Astrocyte of the spinal cord (primary cell): ENCODE results near the gene SH2D7.

ENCODE experiments used
- DNase-seq: peaks from one replicate; pipeline ENCODE4 v3.0.0; 2011; ENCODE audit warnings: low read depth, low spot score
- H3K4me3 ChIP-seq: 2 replicates; pipeline ENCODE4 v1.5.1; 2011; ENCODE audit warnings: low read depth, mild to moderate bottlenecking, low read length, moderate library complexity
- in situ Hi-C: cut with HindIII; loops from 2 replicates; pipeline ENCODE4 v1.10.0; 2017; ENCODE audit warnings: low sequenced_read_pairs
- TF ChIP-seq, protein P1 (sequence below): IDR thresholded peaks from 2 replicates; pipeline ENCODE4 v1.5.1; 2012; ENCODE audit warnings: low read depth, mild to moderate bottlenecking, low read length, inconsistent platforms

SH2D7 gene

DNA sequence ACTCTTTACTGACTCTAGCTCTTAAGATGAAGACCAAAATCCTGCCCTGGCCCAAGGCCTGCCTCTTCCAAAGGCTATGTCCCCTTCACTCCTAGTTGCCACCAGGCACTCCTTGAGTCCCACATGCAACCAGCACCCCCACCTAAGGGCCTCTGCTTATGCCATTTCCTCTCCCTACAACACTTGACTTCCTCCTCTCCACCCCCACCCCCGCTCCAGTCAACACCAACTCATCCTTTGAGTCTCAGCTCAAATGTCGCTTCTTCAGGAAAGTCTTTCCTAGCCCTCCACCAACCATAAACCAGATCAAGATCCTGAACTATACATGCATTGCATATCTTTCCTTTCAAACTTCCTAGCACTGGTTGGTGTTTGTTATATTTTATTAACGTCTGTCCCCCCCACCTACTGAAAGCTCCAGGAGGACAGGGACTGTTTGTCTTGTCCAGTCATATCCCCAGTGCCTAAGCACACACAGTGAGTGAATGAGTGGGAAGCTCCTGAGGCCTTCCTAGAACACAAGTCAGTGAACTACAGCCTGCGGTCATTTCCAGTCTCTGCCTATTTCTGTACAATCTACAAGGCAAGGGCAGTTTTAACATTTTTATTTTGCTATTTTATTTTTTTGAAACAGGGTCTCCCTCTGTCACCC is 22.2 kb upstream of the SH2D7 start:
- in situ Hi-C loops = no loop called here
- TF ChIP-seq, protein P1, sequence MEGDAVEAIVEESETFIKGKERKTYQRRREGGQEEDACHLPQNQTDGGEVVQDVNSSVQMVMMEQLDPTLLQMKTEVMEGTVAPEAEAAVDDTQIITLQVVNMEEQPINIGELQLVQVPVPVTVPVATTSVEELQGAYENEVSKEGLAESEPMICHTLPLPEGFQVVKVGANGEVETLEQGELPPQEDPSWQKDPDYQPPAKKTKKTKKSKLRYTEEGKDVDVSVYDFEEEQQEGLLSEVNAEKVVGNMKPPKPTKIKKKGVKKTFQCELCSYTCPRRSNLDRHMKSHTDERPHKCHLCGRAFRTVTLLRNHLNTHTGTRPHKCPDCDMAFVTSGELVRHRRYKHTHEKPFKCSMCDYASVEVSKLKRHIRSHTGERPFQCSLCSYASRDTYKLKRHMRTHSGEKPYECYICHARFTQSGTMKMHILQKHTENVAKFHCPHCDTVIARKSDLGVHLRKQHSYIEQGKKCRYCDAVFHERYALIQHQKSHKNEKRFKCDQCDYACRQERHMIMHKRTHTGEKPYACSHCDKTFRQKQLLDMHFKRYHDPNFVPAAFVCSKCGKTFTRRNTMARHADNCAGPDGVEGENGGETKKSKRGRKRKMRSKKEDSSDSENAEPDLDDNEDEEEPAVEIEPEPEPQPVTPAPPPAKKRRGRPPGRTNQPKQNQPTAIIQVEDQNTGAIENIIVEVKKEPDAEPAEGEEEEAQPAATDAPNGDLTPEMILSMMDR = no peak
- no peak overlapping the region for H3K4me3 ChIP-seq
- no peak for DNase-seq

DNA sequence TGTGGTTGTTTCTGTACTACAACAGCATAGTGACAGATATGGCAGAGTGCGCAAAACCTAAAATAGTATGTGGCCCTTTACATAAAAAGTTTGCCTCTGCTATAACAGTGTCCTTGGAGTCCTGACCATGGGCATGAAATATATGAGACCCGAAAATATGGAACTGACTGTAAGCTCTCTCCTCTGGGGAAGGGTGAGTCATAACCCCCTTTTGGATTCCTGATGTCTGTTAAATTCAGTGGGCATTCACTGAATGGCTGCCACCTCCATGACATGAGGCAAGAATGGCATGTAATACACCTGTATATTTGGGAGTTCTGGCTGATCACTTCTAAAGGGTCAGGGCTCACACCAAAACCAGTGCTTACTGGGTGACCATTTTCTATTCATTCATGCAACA is 21.0 kb upstream of the SH2D7 start:
- no peak for DNase-seq
- in situ Hi-C loops = no loop called here
- TF ChIP-seq, protein P1 = no peak
- H3K4me3 ChIP-seq = no peak overlapping the region

DNA sequence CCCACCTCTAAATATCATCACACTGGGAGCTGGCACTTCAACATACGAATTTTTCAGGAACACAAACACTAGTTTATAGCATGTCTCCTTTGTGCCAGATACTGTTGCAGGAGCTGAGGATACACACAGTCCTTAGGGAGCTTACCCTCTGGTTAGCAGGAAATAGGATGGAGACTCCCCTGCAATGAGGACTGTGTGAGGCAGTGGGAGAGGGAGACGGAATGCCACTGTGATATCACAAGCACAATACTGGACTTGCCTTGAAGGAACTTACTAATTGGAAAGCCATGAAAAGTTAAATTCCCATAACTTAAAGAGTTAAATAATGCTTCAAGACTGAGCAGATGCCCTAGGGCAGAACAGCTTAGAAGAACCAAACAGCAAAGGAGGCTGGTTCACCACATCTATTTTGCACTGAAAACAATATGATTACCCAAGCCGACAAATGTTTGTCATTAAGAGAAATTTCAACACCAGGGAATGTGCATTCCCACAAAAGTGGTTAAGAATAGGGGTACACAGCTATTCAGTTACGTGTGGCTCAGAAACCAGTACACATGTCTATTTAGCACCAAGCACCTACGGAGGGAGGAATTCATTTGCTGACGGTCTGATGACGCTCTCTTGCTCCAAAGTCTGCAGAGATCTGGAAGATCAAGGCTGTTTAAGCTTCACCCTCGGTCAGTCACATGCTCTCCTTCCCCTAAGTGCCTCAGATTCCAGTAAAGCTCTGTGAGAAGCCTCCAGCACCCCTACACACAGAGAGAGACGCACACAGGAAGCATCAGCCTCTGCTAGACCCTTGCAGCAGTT is 20.1 kb upstream of the SH2D7 start:
- H3K4me3 ChIP-seq = no peak overlapping the region
- DNase-seq = peak; percentile 70
- in situ Hi-C loops = no loop called here
- TF ChIP-seq, protein P1 = no peak

DNA sequence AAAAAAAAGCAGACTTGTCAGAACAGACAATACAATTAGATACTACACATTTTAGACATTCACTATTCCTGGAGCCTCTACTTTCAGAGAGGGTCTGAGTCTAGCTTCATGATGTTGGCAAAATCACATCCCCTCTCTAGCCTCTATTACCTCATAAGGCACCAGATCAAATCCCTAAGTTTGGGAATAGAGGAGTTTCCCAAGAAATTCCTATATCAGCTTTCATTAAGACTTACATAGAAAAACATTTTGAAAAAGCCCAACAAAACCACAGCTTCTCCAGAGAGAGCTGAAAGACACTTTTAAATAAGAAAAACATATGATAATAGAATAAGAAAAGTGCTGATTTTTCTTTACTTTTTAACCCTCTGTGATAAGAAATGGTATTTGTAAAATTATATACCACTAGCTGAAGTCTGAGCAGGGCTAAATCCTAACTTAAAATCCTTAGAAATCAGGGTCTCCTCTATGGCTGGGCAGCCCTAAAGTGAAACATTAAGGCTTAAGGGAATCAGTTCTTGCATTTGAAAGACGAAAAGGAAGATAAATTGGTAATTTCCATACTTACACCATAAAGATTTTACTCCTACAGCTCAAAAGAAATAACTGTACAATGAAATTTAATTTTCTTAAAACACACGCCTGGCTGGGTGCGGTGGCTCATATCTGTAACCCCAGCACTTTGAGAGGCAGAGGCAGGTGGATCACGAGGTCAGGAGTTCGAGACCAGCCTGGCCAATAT is 19.1 kb upstream of the SH2D7 start:
- H3K4me3 ChIP-seq = no peak overlapping the region
- DNase-seq = no peak
- TF ChIP-seq, protein P1 = no peak
- in situ Hi-C loops = no loop called here

DNA sequence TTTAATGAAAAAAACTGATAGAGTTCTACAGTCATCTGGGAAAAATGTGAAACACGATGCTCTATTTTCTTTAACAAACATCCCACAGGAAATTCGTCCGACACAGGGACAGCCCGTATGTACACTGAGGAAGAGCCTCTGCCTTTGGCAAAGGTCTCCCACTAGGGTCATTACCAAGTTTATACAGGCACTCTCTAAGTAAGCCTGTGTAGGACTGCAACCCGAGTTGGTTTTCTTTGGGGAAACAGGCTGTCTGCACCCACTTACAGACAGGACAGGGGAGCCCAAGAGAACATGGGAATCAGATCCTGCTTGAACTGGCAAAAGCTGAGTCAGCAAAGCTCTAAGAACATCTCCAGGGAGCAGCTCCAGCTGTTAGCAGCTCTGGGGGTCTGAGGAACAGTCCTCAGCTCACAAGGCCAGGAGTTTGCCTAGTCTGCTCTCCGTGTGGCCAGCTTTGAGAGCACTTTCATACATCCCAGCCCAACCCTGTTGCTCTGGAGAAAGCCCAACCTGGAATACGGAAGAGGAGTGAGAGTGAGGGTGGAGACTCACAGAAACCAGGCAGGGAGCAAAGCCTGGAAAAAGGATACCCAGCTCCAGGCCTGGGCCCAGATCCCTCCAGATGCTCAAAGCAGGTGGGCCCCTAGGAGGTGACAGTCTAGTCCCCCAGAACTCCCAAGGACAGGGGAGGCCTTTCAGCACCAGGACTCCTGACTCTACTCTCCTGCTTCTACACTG is 16.7 kb upstream of the SH2D7 start:
- peak; percentile 93 for DNase-seq
- TF ChIP-seq, protein P1 = no peak
- in situ Hi-C loops = no loop called here

More for the DNA sequence above, 16.7 kb upstream of the SH2D7 start:
- peak overlapping the region; percentile 81 for H3K4me3 ChIP-seq
